GM12878 (cell line): ENCODE measurements around the gene AGK.

Source experiments
- CHD2 ChIP-seq: IDR thresholded peaks from 2 replicates; pipeline ENCODE4 v1.6.1; 2011; ENCODE audit warnings: low read depth, low read length, improper control_type of control experiment, borderline replicate concordance
- EP300 ChIP-seq, 2 experiments: fragments of 150-350 bp in 1 of 2; IDR thresholded peaks; 2 replicates each; pipeline ENCODE4 v1.6.1; 2011 to 2012; ENCODE audit warnings: low read depth in 2 of 2, low read length in 2 of 2, borderline replicate concordance in 1 of 2, improper control_type of control experiment in 1 of 2, inconsistent platforms in 1 of 2; ENCODE audit not compliant: control insufficient read depth in 1 of 2
- EZH2 ChIP-seq: IDR thresholded peaks from 2 replicates; pipeline ENCODE4 v1.6.1; 2012; ENCODE audit warnings: low read depth, mild to moderate bottlenecking, control low read depth, inconsistent platforms, low read length, borderline replicate concordance; ENCODE audit not compliant: control insufficient read depth
- JUND ChIP-seq: IDR thresholded peaks from 2 replicates; pipeline ENCODE4 v1.6.1; 2012; ENCODE audit warnings: low read depth, mild to moderate bottlenecking, low read length, improper control_type of control experiment, moderate library complexity
- KDM1A ChIP-seq: fragments of 200-600 bp; sonication (generic); IDR thresholded peaks from 2 replicates; pipeline ENCODE4 v1.6.1; 2016; ENCODE audit warnings: borderline replicate concordance
- PML ChIP-seq: IDR thresholded peaks from 2 replicates; pipeline ENCODE4 v1.6.1; 2012; ENCODE audit warnings: low read length, inconsistent platforms
- POLR2AphosphoS2 ChIP-seq: IDR thresholded peaks from 2 replicates; pipeline ENCODE4 v1.6.1; 2011; ENCODE audit warnings: low read depth, mild to moderate bottlenecking, low read length, improper control_type of control experiment, moderate library complexity
- POLR2AphosphoS5 ChIP-seq: IDR thresholded peaks from 2 replicates; pipeline ENCODE4 v1.6.1; 2011; ENCODE audit warnings: mild to moderate bottlenecking, low read length, inconsistent platforms
- SMAD1 ChIP-seq: fragments of 450-650 bp; IDR thresholded peaks from 2 replicates; pipeline ENCODE4 v1.6.1; 2018; ENCODE audit warnings: mild to moderate bottlenecking, low read depth; ENCODE audit not compliant: partially characterized antibody
- ZNF274 ChIP-seq: IDR thresholded peaks from one replicate; pipeline ENCODE4 v1.8.0; 2011; ENCODE audit not compliant: insufficient read length, insufficient read depth
- TF ChIP-seq, protein P1 (sequence below): IDR thresholded peaks from 2 replicates; pipeline ENCODE4 v1.6.1; 2011; ENCODE audit warnings: borderline replicate concordance, low read depth, mild to moderate bottlenecking, moderate library complexity, mixed read lengths, low read length; ENCODE audit not compliant: insufficient read depth; ENCODE audit errors: extremely low read length
- TF ChIP-seq, protein P2 (sequence below): IDR thresholded peaks from 2 replicates; pipeline ENCODE4 v1.6.1; 2012; ENCODE audit warnings: low read depth, low read length, improper control_type of control experiment
- TF ChIP-seq, protein P3 (sequence below), 3 experiments: IDR thresholded peaks in 2 of 3; conservative IDR thresholded peaks in 1 of 3; 2 replicates each; pipeline ENCODE4 v1.5.1; 2011; ENCODE audit warnings: low read depth in 3 of 3, low read length in 3 of 3, mild to moderate bottlenecking in 3 of 3, control low read depth in 2 of 3, moderate library complexity in 2 of 3, inconsistent platforms in 1 of 3, mixed read lengths in 1 of 3; ENCODE audit not compliant: control insufficient read depth in 2 of 3, insufficient read depth in 1 of 3; ENCODE audit errors: extremely low read depth in 1 of 3

DNA sequence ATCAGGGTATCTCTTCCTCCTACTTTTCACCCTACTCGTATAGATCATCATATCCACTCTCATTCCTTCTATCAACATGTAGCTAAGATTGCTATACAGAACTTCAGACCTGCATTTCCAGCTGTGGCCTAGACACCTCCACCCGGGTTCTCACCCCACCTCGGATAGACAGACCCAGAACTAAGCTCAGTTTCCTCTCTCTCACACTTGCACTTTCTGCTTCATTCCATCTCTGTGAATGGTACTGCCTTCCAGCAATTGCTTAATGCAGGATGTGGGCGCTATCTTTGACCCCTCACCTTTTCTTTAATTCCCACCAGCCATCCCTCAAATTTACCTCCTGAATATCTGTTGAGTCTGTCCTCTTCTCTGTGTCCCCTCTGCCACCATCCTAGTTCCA lies 35.7 kb downstream of the AGK start:
- TF ChIP-seq JUND, result no peak
- TF ChIP-seq POLR2AphosphoS5, result no peak
- TF ChIP-seq ZNF274, result no peak
- TF ChIP-seq EP300 (IDR thresholded peaks at IDR 0.05; ENCODE audit: borderline replicate concordance in 1 of 2, control insufficient read depth in 1 of 2, low read depth in 2 of 2, low read length in 2 of 2), result no peak
- no peak for TF ChIP-seq PML
- TF ChIP-seq, protein P1, sequence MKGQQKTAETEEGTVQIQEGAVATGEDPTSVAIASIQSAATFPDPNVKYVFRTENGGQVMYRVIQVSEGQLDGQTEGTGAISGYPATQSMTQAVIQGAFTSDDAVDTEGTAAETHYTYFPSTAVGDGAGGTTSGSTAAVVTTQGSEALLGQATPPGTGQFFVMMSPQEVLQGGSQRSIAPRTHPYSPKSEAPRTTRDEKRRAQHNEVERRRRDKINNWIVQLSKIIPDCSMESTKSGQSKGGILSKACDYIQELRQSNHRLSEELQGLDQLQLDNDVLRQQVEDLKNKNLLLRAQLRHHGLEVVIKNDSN, result no peak
- TF ChIP-seq, protein P2, sequence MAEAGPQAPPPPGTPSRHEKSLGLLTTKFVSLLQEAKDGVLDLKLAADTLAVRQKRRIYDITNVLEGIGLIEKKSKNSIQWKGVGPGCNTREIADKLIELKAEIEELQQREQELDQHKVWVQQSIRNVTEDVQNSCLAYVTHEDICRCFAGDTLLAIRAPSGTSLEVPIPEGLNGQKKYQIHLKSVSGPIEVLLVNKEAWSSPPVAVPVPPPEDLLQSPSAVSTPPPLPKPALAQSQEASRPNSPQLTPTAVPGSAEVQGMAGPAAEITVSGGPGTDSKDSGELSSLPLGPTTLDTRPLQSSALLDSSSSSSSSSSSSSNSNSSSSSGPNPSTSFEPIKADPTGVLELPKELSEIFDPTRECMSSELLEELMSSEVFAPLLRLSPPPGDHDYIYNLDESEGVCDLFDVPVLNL, result no peak
- no peak for TF ChIP-seq CHD2
- no peak for TF ChIP-seq POLR2AphosphoS2
- TF ChIP-seq, protein P3, sequence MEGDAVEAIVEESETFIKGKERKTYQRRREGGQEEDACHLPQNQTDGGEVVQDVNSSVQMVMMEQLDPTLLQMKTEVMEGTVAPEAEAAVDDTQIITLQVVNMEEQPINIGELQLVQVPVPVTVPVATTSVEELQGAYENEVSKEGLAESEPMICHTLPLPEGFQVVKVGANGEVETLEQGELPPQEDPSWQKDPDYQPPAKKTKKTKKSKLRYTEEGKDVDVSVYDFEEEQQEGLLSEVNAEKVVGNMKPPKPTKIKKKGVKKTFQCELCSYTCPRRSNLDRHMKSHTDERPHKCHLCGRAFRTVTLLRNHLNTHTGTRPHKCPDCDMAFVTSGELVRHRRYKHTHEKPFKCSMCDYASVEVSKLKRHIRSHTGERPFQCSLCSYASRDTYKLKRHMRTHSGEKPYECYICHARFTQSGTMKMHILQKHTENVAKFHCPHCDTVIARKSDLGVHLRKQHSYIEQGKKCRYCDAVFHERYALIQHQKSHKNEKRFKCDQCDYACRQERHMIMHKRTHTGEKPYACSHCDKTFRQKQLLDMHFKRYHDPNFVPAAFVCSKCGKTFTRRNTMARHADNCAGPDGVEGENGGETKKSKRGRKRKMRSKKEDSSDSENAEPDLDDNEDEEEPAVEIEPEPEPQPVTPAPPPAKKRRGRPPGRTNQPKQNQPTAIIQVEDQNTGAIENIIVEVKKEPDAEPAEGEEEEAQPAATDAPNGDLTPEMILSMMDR (IDR thresholded peaks at IDR 0.05 in 2 of 3, conservative IDR thresholded peaks at IDR 0.05 in 1 of 3; ENCODE audit: control insufficient read depth in 2 of 3, extremely low read depth in 1 of 3, insufficient read depth in 1 of 3, low read depth in 3 of 3, low read length in 3 of 3), result no peak
- TF ChIP-seq SMAD1, result no peak
- no peak for TF ChIP-seq KDM1A
- no peak for TF ChIP-seq EZH2
